CD4-positive, alpha-beta memory T cell (primary cell): Measurements from ENCODE around the gene SLC20A1. TPM values are rescaled to one million over a fixed set of nuclear protein-coding genes. Genes with fewer than 3 reads are reported as not detected.

ENCODE experiments used
- CTCF ChIA-PET: fragments of 350-600 bp; sonication (Branson Sonifier 250); formaldehyde crosslinking; loops from one replicate; lab custom pipeline; 2021; ENCODE audit warnings: inconsistent platforms; ENCODE audit not compliant: partially characterized antibody; lab: Charles Lee
- POLR2A ChIA-PET: fragments of 350-600 bp; sonication (Branson Sonifier 250); formaldehyde crosslinking; loops from one replicate; lab custom pipeline; 2021; ENCODE audit not compliant: partially characterized antibody; lab: Charles Lee
- DNase-seq, 5 donors: peaks; one replicate each; pipeline versions ENCODE4 v3.0.0 to v3.0.0-alpha.2; 2020 to 2022; ENCODE audit warnings: mixed read lengths in 1 of 5
- H3K27ac ChIP-seq: one replicate; pipeline ENCODE4 v1.7.0; 2013; ENCODE audit warnings: low read depth, low read length
- H3K27me3 ChIP-seq: 2 replicates; pipeline ENCODE4 v1.7.0; 2013; ENCODE audit warnings: mild to moderate bottlenecking, low read length, moderate library complexity; ENCODE audit not compliant: insufficient read depth
- H3K36me3 ChIP-seq: 2 replicates; pipeline ENCODE4 v1.7.0; 2013; ENCODE audit warnings: mild to moderate bottlenecking, low read length, moderate library complexity; ENCODE audit not compliant: insufficient read depth
- H3K4me1 ChIP-seq: 2 replicates; pipeline ENCODE4 v1.7.0; 2013; ENCODE audit warnings: mild to moderate bottlenecking, low read length, moderate library complexity; ENCODE audit not compliant: insufficient read depth
- H3K4me3 ChIP-seq, 2 donors: one replicate each; pipeline ENCODE4 v1.7.0; 2013; ENCODE audit warnings: low read length in 2 of 2, mild to moderate bottlenecking in 1 of 2
- H3K9me3 ChIP-seq, 2 donors: one replicate each; pipeline ENCODE4 v1.7.0; 2013; ENCODE audit warnings: low read length in 2 of 2, control low read depth in 1 of 2; ENCODE audit not compliant: control insufficient read depth in 1 of 2
- H3K27ac Mint-ChIP-seq, 7 donors: one replicate each; pipeline ENCODE4 v1.8.0; 2020 to 2021; ENCODE audit warnings: mixed read lengths in 7 of 7, mild to moderate bottlenecking in 6 of 7, inconsistent platforms in 3 of 7, moderate library complexity in 3 of 7
- H3K27me3 Mint-ChIP-seq, 2 donors: one replicate each; pipeline ENCODE4 v1.8.0; 2020 to 2021; ENCODE audit warnings: mixed read lengths in 2 of 2
- H3K36me3 Mint-ChIP-seq, 2 donors: one replicate each; pipeline ENCODE4 v1.8.0; 2020 to 2021; ENCODE audit warnings: mixed read lengths in 2 of 2, inconsistent platforms in 1 of 2, mild to moderate bottlenecking in 1 of 2
- H3K4me1 Mint-ChIP-seq, 4 donors: one replicate each; pipeline ENCODE4 v1.8.0; 2020 to 2021; ENCODE audit warnings: mixed read lengths in 4 of 4, mild to moderate bottlenecking in 1 of 4
- H3K4me3 Mint-ChIP-seq, 8 donors: one replicate each; pipeline ENCODE4 v1.8.0; 2020 to 2021; ENCODE audit warnings: mixed read lengths in 8 of 8, mild to moderate bottlenecking in 7 of 8, moderate library complexity in 6 of 8, inconsistent platforms in 3 of 8
- H3K9me3 Mint-ChIP-seq, 8 donors: one replicate each; pipeline ENCODE4 v1.8.0; 2020 to 2021; ENCODE audit warnings: mixed read lengths in 8 of 8, mild to moderate bottlenecking in 5 of 8, inconsistent platforms in 3 of 8, moderate library complexity in 1 of 8
- intact Hi-C: fragments of 100-400 bp; cut with micrococcal nuclease; formaldehyde crosslinking; loops from one replicate; pipeline ENCODE4 v1.15.1; 2023
- polyA plus RNA-seq, 2 donors: library from polyadenylated mRNA; unstranded; fragments of 300-500 nt; fragmentation: Illumina TruSeq; gene quantifications; one replicate each; pipeline ENCODE4 v1.2.3, GENCODE V29; 2021
- total RNA-seq, 2 experiments: library from RNA; stranded (reverse); gene quantifications; one replicate each; pipeline ENCODE4 v1.2.3, GENCODE V29; 2021

The SLC20A1 gene
- total and polyA plus RNA-seq, 4 experiments from 2014 or later, result 25.5 to 94.0 (median 65.1) TPM

DNA sequence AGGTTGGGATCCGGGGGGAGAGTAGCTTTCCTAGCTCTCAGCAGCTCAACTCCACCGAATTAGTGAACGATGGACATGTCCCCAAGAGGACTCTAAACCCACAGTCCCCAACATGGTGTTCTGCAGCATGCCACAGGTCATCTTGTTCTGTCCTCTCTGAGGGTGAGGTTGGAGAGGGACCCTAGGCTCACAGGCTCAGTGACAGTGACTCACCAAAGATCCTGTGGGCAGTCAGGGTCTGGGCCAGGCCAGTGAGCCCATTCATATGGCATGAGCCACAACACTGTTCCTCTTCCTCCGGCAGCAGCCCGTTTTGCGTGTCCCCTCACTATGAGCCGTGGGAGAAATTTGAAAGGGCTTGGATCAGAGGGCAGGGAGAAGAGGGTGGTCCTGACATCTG is 2.8 kb upstream of the SLC20A1 start:
- intact Hi-C loops, result no loop called here
- CTCF ChIA-PET, result interaction anchor here (10.7 kb wide), 1 partner anchor 13 kb away, joined by 243 read pairs; no protein-coding TSS in a partner anchor
- peaks cover 20 to 40% (median 27%) of the 10 kb centered on the region in 4 donors for H3K4me1 Mint-ChIP-seq

DNA sequence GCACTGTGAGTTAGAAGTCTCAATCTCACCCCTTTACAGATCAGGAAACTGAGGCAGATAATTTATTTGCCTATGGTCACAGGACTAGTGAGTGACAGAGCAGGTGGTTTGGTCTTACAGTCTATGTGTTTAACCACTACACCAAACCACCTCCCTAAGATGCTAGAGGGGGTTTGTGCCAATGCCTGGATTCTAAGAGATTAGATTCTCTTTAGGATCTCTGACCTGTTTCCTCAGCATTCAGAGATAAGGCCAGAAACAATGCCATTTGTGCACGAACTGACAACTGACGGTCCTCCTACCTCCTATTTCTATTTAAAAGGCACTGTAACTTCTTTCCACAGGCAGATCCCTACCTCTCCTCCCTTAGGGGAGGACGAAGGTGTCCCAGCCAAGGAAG is 2.3 kb upstream of the SLC20A1 start:
- peak overlapping the region in 4 of 7 donors; percentile 5 to 80 (median 60) for H3K27ac Mint-ChIP-seq
- POLR2A ChIA-PET, result interaction anchor here (9.5 kb wide), 1 partner anchor 13 kb away, joined by 521 read pairs; no protein-coding TSS in a partner anchor
- CTCF ChIA-PET, result interaction anchor here (10.7 kb wide), 1 partner anchor 14 kb away, joined by 243 read pairs; no protein-coding TSS in a partner anchor
- H3K4me1 Mint-ChIP-seq, result peaks cover 24 to 45% (median 32%) of the 10 kb centered on the region in 4 donors
- H3K27me3 Mint-ChIP-seq, result no peaks in the 10 kb centered on the region
- peaks cover 6 to 19% of the 10 kb centered on the region in 2 donors for H3K36me3 Mint-ChIP-seq
- no peak for DNase-seq
- Histone ChIP-seq H3K4me3 (no peak overlapping the region), H3K36me3 (peaks cover 11% of the 10 kb centered on the region), H3K9me3 (no peaks in the 10 kb centered on the region), H3K27ac (no peak overlapping the region), H3K27me3 (no peaks in the 10 kb centered on the region), H3K4me1 (peaks cover 32% of the 10 kb centered on the region)
- intact Hi-C loops, result no loop called here
- H3K9me3 Mint-ChIP-seq, result no peaks in the 10 kb centered on the region
- peak overlapping the region in 4 of 8 donors; percentile 22 to 92 (median 48) for H3K4me3 Mint-ChIP-seq

More for the DNA sequence above, 2.8 kb upstream of the SLC20A1 start:
- Histone ChIP-seq H3K36me3 (peaks cover 6% of the 10 kb centered on the region), H3K27me3 (no peaks in the 10 kb centered on the region), H3K4me1 (peaks cover 27% of the 10 kb centered on the region), H3K27ac (no peak overlapping the region), H3K4me3 (no peak overlapping the region), H3K9me3 (no peaks in the 10 kb centered on the region)
- no peaks in the 10 kb centered on the region for H3K27me3 Mint-ChIP-seq
- no peak for DNase-seq
- H3K36me3 Mint-ChIP-seq, result peaks cover 6 to 14% of the 10 kb centered on the region in 2 donors
- H3K9me3 Mint-ChIP-seq, result no peaks in the 10 kb centered on the region
- H3K4me3 Mint-ChIP-seq, result peak overlapping the region in 2 of 8 donors; percentile 18 to 29
- peak overlapping the region in 2 of 7 donors; percentile 2 to 22 for H3K27ac Mint-ChIP-seq
- POLR2A ChIA-PET, result interaction anchor here (9.5 kb wide), 1 partner anchor 13 kb away, joined by 521 read pairs; no protein-coding TSS in a partner anchor

DNA sequence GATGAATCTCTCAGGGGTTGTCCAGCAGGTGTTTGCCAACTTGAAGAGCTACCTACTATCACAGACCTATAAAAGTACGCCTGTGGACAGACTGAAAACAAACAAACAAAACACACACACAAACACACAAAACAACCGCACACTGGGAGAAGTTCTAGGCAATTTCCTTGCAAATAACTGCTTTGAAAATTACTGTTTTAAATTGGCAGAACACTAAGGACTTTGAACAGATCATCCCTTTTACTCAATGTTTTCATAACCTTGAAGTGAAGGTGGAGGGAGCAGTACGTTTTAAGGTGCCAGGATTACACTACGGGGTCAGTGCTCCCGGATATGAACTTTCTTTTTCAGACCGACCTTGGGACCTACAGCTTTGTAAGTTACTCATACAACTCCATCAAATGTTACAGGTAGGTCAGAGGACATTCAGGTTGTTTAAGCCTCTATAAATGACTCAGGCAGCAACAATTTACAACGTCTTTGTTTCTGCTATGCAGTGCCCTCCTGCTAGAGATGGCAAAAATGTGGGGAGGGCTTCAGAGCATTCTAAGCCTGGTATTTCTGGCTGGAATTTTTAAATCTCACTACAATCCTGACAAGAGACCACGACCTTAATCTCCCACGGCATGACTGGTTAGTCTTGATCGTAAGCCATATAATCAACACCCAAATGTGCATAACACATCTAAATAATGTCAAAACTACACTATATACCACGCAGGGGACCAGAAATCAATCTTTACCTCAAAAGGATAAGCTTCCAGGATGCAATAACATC is 1.4 kb upstream of the SLC20A1 start:
- Histone ChIP-seq H3K36me3 (peaks cover 20% of the 10 kb centered on the region), H3K4me1 (peaks cover 41% of the 10 kb centered on the region), H3K27me3 (no peaks in the 10 kb centered on the region), H3K27ac (peak overlapping the region; percentile 90), H3K4me3 (peak overlapping the region; percentile 62 to 74), H3K9me3 (no peaks in the 10 kb centered on the region)
- Mint-ChIP-seq H3K36me3 (peaks cover 11 to 28% of the 10 kb centered on the region in 2 donors), H3K27me3 (no peaks in the 10 kb centered on the region), H3K9me3 (no peaks in the 10 kb centered on the region), H3K27ac (peak overlapping the region; percentile 80 to 95 (median 93)), H3K4me3 (peak overlapping the region; percentile 89 to 92 (median 92)), H3K4me1 (peaks cover 32 to 54% (median 41%) of the 10 kb centered on the region in 4 donors)
- POLR2A ChIA-PET, result interaction anchor here (0.8 to 9.5 kb wide), 9 partner anchors 14 to 241 kb away, joined by 3 to 521 read pairs (median 11); partner anchors contain the start of gene CHCHD5
- CTCF ChIA-PET, result interaction anchor here (0.9 to 10.7 kb wide), 6 partner anchors 14 to 86 kb away, joined by 3 to 243 read pairs (median 4); no protein-coding TSS in a partner anchor
- DNase-seq, result no peak
- intact Hi-C loops, result no loop called here

DNA sequence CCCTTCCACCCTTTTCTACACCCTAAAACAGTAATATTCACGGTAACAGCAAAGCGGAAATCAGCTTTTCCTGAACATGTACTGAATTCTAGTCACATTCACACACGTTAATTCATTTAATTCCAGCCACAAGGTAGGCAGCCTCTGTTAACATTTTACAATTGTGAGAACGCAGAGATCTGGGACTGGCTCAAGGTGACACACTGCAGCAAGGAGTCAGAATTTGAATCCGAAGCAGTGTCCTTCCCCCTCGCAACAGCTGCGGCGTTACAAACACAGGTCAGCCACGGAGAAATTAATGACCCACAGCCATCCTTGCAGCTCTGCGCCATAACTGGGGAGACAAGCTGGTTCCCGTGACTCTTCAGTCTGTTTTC is 818 bp upstream of the SLC20A1 start:
- Histone ChIP-seq H3K9me3 (no peaks in the 10 kb centered on the region), H3K27ac (peak overlapping the region; percentile 90), H3K4me1 (peaks cover 47% of the 10 kb centered on the region), H3K4me3 (peak overlapping the region; percentile 62 to 74), H3K27me3 (no peaks in the 10 kb centered on the region), H3K36me3 (peaks cover 25% of the 10 kb centered on the region)
- Mint-ChIP-seq H3K9me3 (no peaks in the 10 kb centered on the region), H3K27ac (peak overlapping the region; percentile 80 to 95 (median 93)), H3K4me3 (peak overlapping the region; percentile 89 to 92 (median 92)), H3K27me3 (no peaks in the 10 kb centered on the region), H3K4me1 (peaks cover 34 to 60% (median 45%) of the 10 kb centered on the region in 4 donors), H3K36me3 (peaks cover 11 to 34% of the 10 kb centered on the region in 2 donors)
- POLR2A ChIA-PET, result interaction anchor here (0.8 to 9.5 kb wide), 14 partner anchors 11 to 240 kb away, joined by 3 to 521 read pairs (median 8); partner anchors contain the start of gene CHCHD5
- CTCF ChIA-PET, result interaction anchor here (0.9 to 10.7 kb wide), 6 partner anchors 15 to 85 kb away, joined by 3 to 243 read pairs (median 4); no protein-coding TSS in a partner anchor
- no peak for DNase-seq
- intact Hi-C loops, result loop anchor here (1.0 to 5.0 kb wide), 6 partner anchors 14 to 103 kb away; partner anchors contain the start of genes CHCHD5 and POLR1B

DNA sequence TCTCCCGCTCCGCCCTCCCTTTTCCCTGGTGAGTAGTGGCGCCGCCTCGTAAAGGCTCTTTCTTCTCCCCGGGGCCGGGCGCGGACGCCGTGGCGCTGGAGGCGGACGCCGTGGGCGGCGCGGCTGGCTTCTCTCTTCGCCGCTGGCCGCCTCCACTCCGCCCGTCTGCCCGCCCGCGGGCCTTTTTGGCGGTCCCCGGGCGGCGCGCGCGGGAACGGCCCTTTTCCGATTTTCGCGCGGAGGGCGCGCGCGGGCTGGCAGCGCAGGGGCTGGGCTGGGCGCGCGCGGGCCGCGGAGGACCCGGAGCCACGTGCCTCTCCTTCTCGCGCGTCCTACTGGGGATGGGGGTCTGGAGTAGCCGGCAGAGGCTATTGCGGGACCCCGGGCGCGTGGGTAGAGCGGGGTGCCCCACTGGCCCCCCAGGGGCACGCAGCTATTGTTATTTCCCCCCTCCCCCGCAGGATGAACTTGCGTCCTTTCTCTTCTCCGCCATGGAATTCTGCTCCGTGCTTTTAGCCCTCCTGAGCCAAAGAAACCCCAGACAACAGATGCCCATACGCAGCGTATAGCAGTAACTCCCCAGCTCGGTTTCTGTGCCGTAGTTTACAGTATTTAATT is 472 bp downstream of the SLC20A1 start:
- CTCF ChIA-PET, result interaction anchor here (0.6 to 10.7 kb wide), 7 partner anchors 16 to 62 kb away, joined by 3 to 243 read pairs (median 4); partner anchors contain the start of gene CHCHD5
- Mint-ChIP-seq H3K4me1 (peaks cover 41 to 69% (median 53%) of the 10 kb centered on the region in 4 donors), H3K27ac (peak overlapping the region in 6 of 7 donors; percentile 80 to 95 (median 90)), H3K36me3 (peaks cover 18 to 43% of the 10 kb centered on the region in 2 donors), H3K9me3 (no peaks in the 10 kb centered on the region), H3K4me3 (peak overlapping the region; percentile 89 to 96 (median 92)), H3K27me3 (no peaks in the 10 kb centered on the region)
- Histone ChIP-seq H3K36me3 (peaks cover 31% of the 10 kb centered on the region), H3K27me3 (no peaks in the 10 kb centered on the region), H3K4me1 (peaks cover 58% of the 10 kb centered on the region), H3K27ac (peak overlapping the region; percentile 90), H3K4me3 (peak overlapping the region in 1 of 2 donors; percentile 74), H3K9me3 (no peaks in the 10 kb centered on the region)
- POLR2A ChIA-PET, result interaction anchor here (0.6 to 9.5 kb wide), 17 partner anchors 9 to 591 kb away, joined by 3 to 521 read pairs (median 6); partner anchors contain the start of genes CHCHD5 and TMEM87B
- no peak for DNase-seq
- intact Hi-C loops, result loop anchor here (5.0 kb wide), 1 partner anchor 46 kb away; no protein-coding TSS in a partner anchor

DNA sequence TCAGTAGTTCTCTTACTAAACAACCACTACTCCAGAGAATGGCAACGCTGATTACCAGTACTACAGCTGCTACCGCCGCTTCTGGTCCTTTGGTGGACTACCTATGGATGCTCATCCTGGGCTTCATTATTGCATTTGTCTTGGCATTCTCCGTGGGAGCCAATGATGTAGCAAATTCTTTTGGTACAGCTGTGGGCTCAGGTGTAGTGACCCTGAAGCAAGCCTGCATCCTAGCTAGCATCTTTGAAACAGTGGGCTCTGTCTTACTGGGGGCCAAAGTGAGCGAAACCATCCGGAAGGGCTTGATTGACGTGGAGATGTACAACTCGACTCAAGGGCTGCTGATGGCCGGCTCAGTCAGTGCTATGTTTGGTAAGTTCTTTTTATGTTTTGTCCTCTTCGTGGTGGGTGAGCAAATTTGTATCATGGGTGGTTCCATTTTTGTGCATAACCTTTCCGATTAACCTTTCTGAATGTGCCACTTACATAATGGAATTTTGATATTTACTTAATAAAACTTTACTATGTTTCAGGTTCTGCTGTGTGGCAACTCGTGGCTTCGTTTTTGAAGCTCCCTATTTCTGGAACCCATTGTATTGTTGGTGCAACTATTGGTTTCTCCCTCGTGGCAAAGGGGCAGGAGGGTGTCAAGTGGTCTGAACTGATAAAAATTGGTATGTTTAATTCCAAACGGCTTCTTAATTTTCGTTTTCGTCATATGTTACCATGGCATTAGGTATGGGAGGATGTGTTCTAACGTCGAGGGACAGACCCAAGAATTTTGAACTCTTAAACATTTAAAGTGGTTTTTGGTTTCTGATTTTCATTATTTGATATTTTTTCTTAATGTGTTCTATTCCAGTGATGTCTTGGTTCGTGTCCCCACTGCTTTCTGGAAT is 1.3 kb downstream of the SLC20A1 start:
- Mint-ChIP-seq H3K36me3 (peaks cover 18 to 51% of the 10 kb centered on the region in 2 donors), H3K27me3 (no peaks in the 10 kb centered on the region), H3K4me1 (peaks cover 46 to 77% (median 59%) of the 10 kb centered on the region in 4 donors), H3K9me3 (no peaks in the 10 kb centered on the region), H3K27ac (peak overlapping the region; percentile 74 to 95 (median 88)), H3K4me3 (peak overlapping the region; percentile 89 to 96 (median 92))
- peak overlapping the region; percentile 48 to 74 for H3K4me3 ChIP-seq
- DNase-seq, result peak in 1 of 5 donors; percentile 10
- no peaks in the 10 kb centered on the region for H3K9me3 ChIP-seq
- ChIA-PET CTCF (interaction anchor here (1.0 to 10.7 kb wide), 9 partner anchors 17 to 80 kb away, joined by 3 to 243 read pairs (median 5); partner anchors contain the start of gene CHCHD5), POLR2A (interaction anchor here (0.6 to 9.5 kb wide), 13 partner anchors 8 to 592 kb away, joined by 3 to 521 read pairs (median 8); partner anchors contain the start of genes CHCHD5 and TMEM87B)
- peaks cover 39% of the 10 kb centered on the region for H3K36me3 ChIP-seq
- peak overlapping the region; percentile 90 for H3K27ac ChIP-seq
- peaks cover 66% of the 10 kb centered on the region for H3K4me1 ChIP-seq
- H3K27me3 ChIP-seq, result no peaks in the 10 kb centered on the region
- intact Hi-C loops, result loop anchor here (5.0 kb wide), 1 partner anchor 45 kb away; no protein-coding TSS in a partner anchor
